Measurements from ENCODE around the gene ABCA2.
A peak's percentile ranks its signal among the peaks of the same experiment; 100 is the strongest.

The ABCA2 gene

DNA sequence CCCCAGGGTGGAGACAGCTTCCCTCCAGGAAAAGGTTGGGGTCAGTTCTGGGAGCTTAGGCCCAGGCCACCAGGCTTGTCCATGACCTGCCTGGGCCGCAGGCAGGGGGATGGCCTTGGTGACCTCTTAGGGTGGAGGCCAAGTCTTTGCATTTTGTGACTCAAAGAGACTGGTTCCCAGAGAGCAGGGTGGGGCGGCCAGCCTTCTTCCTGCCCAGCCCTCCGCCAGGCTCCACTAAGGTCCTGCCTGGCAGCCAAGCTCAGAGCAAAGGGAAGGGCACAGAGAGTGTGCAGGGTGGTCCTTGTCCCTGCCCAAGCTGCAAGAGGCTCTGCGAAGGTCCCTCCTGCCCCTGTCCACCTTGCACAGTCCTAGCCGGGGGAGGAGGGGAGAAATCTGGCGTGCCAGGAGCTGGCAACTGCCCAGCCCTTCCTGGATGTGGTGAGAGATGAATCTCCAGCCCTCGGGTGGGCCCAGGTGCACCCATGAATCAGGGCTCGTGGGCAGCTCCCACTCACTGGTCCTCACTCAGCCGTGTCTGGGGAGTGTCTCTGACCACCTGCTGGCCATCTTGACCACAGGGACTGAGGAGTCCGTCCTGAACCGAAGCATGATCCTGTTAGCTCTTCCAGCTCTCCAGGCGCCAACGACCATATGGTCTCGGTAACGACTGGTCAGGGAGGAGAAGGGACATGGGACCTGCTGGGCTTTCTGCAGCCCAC lies 53.1 kb downstream of the ABCA2 start:
- no peak overlapping the region for H3K4me3 ChIP-seq (ENCODE audit: low read length)
- no peak for TF ChIP-seq CTCF (IDR thresholded peaks at IDR 0.05; ENCODE audit: insufficient read depth, low read depth, low read length, missing control alignments)
- peak; percentile 27 for DNase-seq (ENCODE audit: low read depth)

DNA sequence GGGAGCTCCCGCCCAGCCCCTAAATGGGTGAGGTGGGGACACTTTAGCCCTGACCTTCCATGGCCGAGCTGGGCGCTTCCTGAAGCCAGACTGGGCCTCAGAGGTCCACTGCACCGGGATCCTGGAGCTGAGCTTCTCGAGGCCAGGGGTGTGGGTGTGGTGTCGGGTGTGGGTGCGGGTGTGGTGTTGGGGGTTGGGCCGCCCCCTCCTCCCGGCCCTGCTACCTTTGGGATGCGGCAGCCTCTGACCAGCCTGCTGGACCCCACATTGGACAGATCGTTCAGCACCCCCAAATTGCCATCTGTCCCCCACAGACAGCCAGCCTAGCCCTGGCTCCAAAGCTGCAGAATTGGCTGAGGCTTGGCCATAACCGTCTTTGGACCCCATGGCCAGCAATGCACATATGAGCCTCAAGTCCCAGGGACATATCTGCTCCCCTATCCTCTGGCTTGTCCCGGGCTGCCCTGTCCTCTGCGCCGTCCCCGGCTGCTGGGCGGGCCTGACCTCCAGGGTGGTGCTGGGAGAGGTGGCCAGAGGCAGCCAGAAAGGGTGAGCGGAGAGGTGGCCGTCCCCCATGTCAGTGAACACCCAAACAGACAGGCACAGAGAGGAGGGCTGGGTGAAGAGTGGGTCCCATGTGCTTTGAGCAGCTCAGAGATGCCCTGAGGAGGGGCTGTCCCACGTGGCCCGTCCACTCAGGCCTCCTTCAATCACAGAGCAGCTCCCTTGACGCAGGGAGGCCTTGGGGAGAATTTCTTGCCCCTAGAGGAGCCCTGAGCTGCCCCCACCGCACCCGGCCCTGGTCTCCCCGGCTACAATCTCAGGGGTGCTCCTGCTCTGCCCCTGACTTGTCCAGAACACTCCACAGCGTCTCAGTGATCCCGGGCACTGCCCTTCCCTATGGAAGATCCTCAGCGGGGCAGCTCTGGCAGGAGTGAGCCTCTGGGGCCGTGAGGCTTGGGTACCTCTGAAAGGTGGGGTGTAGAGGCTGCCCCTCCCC lies 54.1 kb downstream of the ABCA2 start:
- DNase-seq (ENCODE audit: low read depth): no peak
- no peak for TF ChIP-seq CTCF (IDR thresholded peaks at IDR 0.05; ENCODE audit: insufficient read depth, low read depth, low read length, missing control alignments)
- H3K4me3 ChIP-seq (ENCODE audit: low read length): no peak overlapping the region

GRCh38 chr9:136972743-136973142 lies 55.3 kb downstream of the ABCA2 start:
- H3K4me3 ChIP-seq (ENCODE audit: low read length): no peak overlapping the region
- no peak for DNase-seq (ENCODE audit: low read depth)
- TF ChIP-seq CTCF (IDR thresholded peaks at IDR 0.05; ENCODE audit: insufficient read depth, low read depth, low read length, missing control alignments): no peak

DNA sequence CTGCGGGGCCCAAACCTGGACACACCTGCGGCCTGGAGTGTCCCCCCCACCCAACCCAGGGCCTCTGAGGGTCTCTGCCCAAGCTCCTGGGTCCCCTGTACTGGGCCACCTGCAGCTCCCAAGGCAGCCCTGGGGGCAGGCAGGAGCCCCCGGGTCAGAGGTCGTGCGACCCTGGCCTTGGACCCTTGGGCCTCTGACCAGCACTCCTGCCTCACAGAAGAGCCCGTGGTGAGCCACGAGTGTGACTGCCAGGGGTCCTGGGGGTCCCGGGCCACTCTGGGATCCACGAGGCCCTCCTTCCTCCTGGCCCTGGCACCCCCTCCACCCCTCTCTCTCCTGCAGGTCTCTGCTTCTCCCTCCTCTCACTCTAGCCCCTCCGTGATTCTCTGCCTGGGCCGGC lies 55.7 kb downstream of the ABCA2 start:
- no peak for TF ChIP-seq CTCF (IDR thresholded peaks at IDR 0.05; ENCODE audit: insufficient read depth, low read depth, low read length, missing control alignments)
- no peak for DNase-seq (ENCODE audit: low read depth)
- H3K4me3 ChIP-seq (ENCODE audit: low read length): no peak overlapping the region

GRCh38 chr9:136971746-136972145 lies 56.3 kb downstream of the ABCA2 start:
- no peak for TF ChIP-seq CTCF (IDR thresholded peaks at IDR 0.05; ENCODE audit: insufficient read depth, low read depth, low read length, missing control alignments)
- H3K4me3 ChIP-seq (ENCODE audit: low read length): no peak overlapping the region
- no peak for DNase-seq (ENCODE audit: low read depth)

GRCh38 chr9:136970361-136970760 lies 57.7 kb downstream of the ABCA2 start:
- no peak for DNase-seq (ENCODE audit: low read depth)
- H3K4me3 ChIP-seq (ENCODE audit: low read length): no peak overlapping the region
- no peak for TF ChIP-seq CTCF (IDR thresholded peaks at IDR 0.05; ENCODE audit: insufficient read depth, low read depth, low read length, missing control alignments)
